ENCODE measurements around the gene ARHGAP10.

Gene ARHGAP10

DNA sequence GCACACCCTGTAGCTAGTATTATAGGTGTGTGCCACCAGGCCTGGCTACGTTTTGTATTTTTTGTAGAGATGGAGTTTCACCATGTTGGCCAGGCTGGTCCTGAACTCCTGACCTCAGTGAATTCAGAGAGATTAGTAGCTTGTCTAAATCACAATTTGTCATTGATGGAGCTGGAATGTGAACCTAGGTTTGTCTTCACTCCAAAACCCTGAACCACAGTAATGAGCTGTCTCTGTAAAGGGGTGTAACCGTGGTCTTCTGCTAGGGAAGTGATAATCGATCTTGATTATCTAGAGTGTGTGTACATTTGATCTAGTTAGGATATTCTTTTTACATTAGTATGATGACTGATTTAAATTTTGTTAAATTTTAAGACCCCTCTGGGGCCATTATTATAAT lies 8.3 kb downstream of the ARHGAP10 start:
- TF ChIP-seq GATA2 (IDR thresholded peaks at IDR 0.05; ENCODE audit: low read depth, low read length) (no peak), GATA3 (IDR thresholded peaks at IDR 0.05; ENCODE audit: low read depth, low read length) (no peak)

DNA sequence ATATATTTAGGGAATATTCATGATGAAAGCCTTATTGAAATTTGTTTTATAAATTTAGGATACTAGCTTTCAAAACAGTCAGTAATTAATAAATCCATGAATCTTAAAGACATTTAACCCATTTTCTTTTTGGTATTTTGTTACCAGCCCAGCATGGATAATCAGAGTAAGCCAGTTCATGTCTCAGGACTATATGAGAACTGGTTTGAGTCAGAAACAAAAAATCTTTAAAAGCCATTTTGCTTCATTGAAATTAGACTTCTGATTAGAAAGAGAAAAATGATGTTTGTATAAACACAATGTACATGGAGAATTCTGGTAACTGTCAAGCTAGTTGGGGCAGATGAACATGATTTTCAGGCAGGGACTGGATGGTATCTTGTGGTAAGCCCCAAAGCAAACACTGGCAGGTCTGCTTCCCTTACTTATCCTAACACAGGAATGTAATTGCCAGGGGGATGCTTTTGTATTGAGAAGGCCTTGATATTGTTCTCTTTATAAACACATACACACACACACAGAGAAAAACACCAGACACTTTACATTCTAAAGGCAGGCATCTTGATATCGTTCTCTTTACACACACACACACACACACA lies 9.4 kb downstream of the ARHGAP10 start:
- TF ChIP-seq GATA3 (IDR thresholded peaks at IDR 0.05; ENCODE audit: low read depth, low read length) = no peak

DNA sequence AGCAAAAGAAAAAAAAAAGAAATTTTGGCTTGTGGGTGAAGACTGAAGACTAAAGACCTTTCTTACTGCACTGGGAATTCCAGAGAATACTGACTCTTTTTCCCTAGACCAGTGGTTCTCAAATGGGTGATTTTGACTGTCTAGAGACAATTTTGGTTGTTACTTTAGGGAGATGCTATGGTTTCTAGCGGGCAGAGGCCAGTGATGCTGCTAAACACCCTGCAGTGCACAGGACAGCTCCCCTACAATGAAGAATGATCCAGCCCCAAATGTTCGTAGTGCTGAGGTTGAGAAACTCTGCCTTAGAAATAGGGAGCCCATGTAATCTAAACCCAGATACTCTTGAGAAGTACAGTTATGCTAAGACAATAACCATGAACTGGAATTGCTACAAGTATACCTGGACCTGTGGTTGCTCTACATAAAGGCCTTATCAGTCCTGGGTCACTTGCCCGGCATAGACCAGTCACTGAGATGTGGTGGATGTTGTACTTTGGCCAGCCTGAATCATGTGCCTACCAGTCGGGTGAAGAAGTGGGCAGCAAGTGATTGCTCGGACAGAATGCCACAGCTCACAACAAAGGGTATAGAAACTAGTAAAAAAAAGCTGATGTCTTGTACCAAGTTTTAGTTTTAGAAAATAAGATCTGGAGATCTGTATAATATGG lies 16.0 kb downstream of the ARHGAP10 start:
- TF ChIP-seq GATA2 (IDR thresholded peaks at IDR 0.05; ENCODE audit: low read depth, low read length) = no peak
- TF ChIP-seq GATA3 (IDR thresholded peaks at IDR 0.05; ENCODE audit: low read depth, low read length) = no peak

DNA sequence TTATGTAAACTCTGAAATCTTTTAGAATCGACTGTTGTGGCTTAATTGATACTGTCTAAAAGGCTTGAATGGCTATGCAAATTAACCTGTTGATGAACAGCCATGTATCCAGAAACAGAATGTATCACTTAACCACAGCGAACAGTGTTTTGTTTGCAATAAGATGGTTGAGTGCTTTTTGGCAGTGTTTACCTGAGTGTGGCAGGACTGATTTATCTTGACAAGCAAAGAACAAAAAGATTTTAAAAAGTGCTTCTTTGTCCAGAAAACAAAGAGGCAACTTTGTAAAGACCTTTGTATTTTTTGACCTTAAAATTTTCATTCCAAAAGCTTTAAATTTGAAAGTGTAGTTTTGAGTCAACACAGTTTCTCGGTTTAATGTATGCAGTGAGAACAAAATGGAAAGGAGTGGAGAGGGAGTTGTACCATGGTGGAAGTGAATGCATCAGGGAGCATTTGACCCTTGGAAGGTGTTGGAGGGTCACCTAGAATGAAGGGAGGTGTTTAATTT lies 18.0 kb downstream of the ARHGAP10 start:
- TF ChIP-seq GATA3 (IDR thresholded peaks at IDR 0.05; ENCODE audit: low read depth, low read length) (no peak), GATA2 (IDR thresholded peaks at IDR 0.05; ENCODE audit: low read depth, low read length) (no peak)

DNA sequence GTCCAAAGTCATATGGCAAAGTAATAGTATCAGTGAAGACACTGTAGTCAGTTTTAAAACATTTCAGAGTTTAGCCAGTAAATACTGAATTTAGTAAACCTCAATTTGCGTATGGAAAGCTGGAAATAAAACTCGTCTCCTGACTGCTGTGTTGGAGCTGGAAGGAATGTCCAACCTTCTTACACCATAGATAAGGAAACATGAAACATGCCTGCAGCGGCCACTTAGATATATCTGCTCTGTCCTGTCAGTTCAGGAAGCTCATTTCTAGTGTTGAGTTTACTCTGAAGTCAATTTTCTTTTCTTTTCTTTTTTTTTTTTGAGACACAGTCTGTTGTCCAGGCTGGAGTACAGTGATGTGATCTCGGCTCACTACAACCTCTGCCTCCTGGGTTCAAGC lies 21.2 kb downstream of the ARHGAP10 start:
- TF ChIP-seq GATA2 (IDR thresholded peaks at IDR 0.05; ENCODE audit: low read depth, low read length) (no peak), GATA3 (IDR thresholded peaks at IDR 0.05; ENCODE audit: low read depth, low read length) (no peak)

DNA sequence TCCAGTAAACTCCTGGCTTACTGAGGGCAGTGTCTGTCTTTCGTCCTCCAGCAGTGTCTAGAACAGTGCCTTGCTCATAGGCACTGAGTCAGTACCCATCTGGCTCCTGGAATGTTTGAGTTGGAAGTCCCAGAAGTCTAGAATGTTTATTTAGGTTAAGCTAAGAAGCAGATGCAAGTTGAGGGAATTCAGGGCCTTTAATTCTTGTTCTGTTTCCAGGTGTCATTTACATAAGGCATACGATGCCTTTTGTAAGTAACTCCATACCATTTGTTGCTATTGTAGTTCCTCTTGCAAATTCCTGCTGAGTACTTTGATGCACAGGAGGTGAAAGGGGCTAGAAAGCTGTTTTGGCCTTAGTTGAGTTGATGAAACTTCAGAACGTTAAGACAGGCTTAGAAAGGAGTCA lies 22.2 kb downstream of the ARHGAP10 start:
- TF ChIP-seq GATA3 (IDR thresholded peaks at IDR 0.05; ENCODE audit: low read depth, low read length) (no peak), GATA2 (IDR thresholded peaks at IDR 0.05; ENCODE audit: low read depth, low read length) (no peak)

DNA sequence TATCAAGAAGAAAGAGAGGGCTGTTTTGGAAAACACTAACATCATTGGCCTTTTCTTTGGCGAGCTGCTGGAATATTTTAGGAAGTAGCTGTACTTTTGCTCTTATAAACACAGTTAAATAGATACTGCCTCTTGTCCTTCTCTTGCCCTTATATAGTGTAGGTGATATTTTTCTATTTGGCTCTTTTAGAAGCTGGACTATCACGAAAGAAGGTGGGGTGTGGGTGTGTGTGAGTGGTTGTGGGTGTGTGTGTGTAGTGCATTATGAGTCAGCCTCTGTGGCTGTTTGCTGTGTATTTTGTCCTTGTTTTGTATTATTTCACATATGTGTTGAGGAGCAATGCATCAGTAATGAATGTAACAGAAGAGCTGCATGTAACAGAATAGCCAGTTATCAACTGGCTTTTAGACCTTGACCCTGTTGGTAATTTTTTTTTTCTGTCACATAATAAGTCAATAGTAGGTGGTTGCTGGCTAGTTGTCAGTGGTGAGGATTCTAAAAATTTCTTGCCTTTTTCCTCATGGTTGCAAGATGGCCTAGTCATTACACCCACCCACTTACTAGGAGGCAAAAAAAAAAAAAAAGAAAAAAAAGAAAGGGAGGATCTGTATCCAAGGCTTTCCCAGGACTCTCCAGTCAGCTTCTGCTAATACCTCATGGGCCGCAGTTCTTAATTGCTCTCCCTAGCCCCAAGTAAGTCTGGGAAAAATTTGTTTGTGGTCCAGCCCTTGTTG lies 23.8 kb downstream of the ARHGAP10 start:
- no peak for TF ChIP-seq GATA2 (IDR thresholded peaks at IDR 0.05; ENCODE audit: low read depth, low read length)
- no peak for TF ChIP-seq GATA3 (IDR thresholded peaks at IDR 0.05; ENCODE audit: low read depth, low read length)

DNA sequence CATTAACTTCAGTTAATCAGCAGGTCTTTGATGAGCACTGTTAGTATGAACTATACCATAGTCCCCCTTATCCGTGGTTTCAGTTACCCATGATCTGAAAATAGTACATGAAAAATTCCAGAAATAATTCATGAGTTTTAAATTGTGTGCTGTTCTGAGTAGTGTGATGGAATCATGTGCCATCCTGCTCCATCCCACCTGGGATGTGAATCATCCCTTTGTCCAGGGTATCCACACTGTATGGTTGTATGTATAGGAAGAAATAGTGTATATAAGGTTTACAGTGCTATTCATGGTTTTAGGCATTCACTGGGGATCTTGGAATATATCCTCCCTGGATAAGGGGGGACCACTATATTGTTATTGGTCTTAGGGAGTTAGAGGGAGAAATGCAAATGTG lies 24.5 kb downstream of the ARHGAP10 start:
- TF ChIP-seq GATA2 (IDR thresholded peaks at IDR 0.05; ENCODE audit: low read depth, low read length) = no peak
- TF ChIP-seq GATA3 (IDR thresholded peaks at IDR 0.05; ENCODE audit: low read depth, low read length) = no peak

DNA sequence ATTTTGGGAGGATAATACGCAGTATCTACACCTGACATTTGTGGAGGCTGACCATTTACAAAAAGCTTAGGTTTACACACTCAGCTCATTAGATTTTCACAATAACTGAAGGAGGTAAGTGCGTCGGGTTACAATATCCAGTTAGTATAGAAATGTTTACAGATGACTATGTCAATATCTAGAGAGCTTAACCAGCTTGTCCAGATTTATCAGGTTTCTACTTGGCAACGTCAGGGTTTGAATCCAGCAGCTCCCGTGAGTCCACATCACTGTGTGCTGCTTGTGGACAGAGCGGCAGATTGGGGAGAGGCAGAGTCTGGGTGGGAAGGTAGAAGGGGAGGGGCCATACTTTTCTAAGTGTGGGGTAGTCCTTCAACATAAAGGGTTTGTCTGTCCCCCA lies 28.3 kb downstream of the ARHGAP10 start:
- TF ChIP-seq GATA2 (IDR thresholded peaks at IDR 0.05; ENCODE audit: low read depth, low read length) (no peak), GATA3 (IDR thresholded peaks at IDR 0.05; ENCODE audit: low read depth, low read length) (no peak)

DNA sequence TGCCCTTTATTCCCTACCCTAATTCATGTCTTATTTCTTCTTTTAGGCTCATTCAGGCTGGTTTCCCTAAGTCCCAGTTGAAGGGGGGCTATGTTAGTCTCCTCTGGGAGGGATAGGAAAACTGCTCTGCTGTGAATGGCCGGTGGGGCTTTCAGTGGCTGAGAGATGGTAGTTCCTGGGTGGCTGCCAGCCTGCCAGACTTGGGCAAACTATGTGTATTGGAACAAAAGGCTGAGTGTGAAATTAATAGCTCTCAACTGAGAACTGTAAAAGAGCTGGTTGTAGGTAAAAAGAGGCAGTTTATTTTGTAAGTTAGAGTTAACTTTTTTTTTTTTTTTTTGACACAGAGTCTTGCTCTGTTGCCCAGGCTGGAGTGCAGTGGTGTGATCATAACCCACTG lies 28.8 kb downstream of the ARHGAP10 start:
- TF ChIP-seq GATA2 (IDR thresholded peaks at IDR 0.05; ENCODE audit: low read depth, low read length) (no peak), GATA3 (IDR thresholded peaks at IDR 0.05; ENCODE audit: low read depth, low read length) (no peak)

DNA sequence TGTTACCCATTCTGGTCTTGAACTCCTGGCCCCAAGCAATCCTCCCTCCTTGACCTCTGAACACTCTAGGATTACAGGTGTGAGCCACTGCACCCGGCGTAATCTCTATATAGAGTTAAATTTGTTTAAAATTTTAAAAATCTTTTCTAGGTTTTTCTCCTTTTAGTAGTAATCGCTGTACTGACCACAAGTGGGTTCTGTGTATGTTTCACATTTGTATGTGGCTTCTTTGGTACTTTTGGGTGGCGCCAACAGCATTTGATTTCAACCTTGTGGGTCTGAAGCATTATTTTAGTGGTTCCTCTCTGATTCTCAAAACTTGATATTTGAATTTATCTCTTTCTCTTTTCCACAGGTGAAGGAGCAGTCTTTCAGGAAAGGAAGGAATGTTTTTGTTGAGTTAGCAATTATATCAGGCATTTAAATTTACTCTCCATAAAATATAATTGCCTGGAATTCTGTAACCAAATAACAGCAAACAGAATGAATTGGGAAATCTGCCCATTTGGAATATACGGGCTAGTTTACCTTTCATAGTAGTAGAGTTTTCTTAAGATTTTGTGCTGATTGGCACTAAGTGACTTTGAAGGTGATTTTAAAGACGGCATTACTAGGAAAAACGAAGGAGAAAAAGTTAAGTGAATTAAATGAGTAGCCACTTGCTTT lies 29.5 kb downstream of the ARHGAP10 start:
- TF ChIP-seq GATA2 (IDR thresholded peaks at IDR 0.05; ENCODE audit: low read depth, low read length) = no peak
- TF ChIP-seq GATA3 (IDR thresholded peaks at IDR 0.05; ENCODE audit: low read depth, low read length) = no peak

DNA sequence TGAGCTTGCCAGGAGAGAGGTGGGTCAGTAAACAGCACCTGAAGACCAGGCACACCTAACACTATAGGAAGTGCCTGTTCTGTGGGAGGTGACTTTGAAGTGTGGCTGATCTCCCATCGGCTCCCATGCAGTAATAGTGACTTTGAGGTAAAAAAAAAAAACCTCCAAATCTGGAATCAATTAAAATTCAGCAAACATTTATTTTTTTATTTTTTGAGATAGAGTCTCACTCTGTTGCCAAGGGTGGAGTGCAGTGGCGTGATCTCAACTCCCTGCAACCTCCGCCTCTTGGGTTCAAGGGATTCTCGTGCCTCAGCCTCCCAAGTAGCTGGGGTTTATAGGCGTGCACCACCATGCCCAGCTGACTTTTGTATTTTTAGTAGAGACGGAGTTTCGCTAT lies 32.4 kb downstream of the ARHGAP10 start:
- TF ChIP-seq GATA2 (IDR thresholded peaks at IDR 0.05; ENCODE audit: low read depth, low read length) = no peak
- no peak for TF ChIP-seq GATA3 (IDR thresholded peaks at IDR 0.05; ENCODE audit: low read depth, low read length)

DNA sequence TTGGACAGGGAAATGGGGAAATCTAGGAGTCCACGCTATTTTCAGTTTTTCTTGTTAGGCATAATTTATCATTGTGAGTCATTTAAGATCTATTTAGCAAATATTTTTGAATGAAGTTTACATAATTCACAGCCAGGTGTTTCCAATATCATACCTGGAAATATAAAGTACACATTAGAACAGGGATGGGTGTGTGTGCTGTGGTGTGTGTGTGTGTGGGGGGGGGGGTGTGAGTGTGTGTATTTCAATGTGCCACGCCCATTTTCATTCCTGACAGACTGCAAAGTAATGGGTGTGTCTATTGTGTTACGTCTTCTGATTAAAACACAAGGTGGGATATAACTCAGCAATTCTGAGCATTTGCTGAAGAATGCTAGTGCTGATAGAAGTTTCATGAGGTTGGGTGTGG lies 33.2 kb downstream of the ARHGAP10 start:
- TF ChIP-seq GATA3 (IDR thresholded peaks at IDR 0.05; ENCODE audit: low read depth, low read length) = no peak
- no peak for TF ChIP-seq GATA2 (IDR thresholded peaks at IDR 0.05; ENCODE audit: low read depth, low read length)

DNA sequence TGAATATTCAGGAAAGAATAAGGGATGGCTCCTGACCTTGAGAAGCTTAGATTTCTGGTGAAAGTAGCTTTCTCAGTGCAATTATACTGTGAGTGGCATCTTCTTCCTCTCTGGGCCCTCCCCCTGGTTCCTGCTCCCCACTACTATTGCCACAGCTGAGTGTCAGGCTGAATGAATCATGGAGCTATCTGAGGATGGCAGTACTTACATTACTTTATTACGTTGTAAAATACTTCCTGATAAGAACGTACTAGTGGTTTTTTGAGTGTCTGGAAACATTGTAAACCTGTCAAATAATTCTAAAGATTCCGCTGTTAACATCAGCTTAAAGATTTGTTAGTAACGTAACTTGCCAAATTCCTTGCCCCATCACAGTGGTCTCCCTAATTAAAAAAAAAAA lies 36.2 kb downstream of the ARHGAP10 start:
- TF ChIP-seq GATA2 (IDR thresholded peaks at IDR 0.05; ENCODE audit: low read depth, low read length) = no peak
- TF ChIP-seq GATA3 (IDR thresholded peaks at IDR 0.05; ENCODE audit: low read depth, low read length) = no peak

Data from SH-SY5Y (cell line).